Keratinocyte (primary cell): ENCODE data around the gene ZNRF1.

Experiments used
- EZH2 ChIP-seq: IDR thresholded peaks from one replicate; pipeline ENCODE4 v1.6.1; 2012; ENCODE audit warnings: inconsistent platforms, mild to moderate bottlenecking, low read length, moderate library complexity
- TF ChIP-seq, protein P1 (sequence below), 3 experiments: IDR thresholded peaks in 1 of 3; conservative IDR thresholded peaks in 1 of 3; optimal IDR thresholded peaks in 1 of 3; 2 replicates in 2 of 3; 3 replicates in 1 of 3; pipeline versions ENCODE3 to v1.5.1; 2011; ENCODE audit warnings: low read length in 3 of 3, mild to moderate bottlenecking in 3 of 3, moderate library complexity in 2 of 3, control low read depth in 1 of 3, inconsistent platforms in 1 of 3; ENCODE audit not compliant: insufficient read depth in 2 of 3; ENCODE audit errors: extremely low read depth in 1 of 3

DNA sequence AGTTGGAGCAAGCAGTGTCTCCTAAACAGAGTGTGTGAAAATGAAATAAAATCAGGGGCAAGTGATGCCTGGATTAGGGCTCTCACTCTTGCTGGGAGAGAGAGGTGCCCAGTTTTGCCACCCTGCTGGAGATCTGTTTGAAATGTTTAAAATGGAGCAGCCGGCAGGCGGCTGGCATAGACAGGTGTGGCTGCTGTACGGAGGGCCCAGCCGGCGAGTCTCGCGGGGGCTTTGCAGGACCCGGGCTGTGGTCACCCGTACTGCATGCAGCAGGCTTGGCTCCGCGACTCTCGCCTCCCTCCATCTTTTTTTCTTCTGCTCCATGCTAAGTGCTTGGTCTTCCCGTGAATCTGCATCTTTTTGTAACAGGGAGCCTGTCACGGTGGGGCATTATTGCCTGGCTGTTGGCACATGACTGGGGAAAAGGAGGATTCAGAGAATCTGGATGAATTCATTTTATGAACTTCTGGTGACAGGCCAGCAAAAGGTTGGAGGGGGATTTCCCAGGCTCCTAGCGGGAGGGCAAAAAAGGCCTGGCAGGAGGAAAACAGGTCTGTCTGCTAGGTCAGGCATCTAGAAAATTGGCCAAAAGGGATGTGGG is 1.8 kb downstream of the ZNRF1 start:
- TF ChIP-seq, protein P1, sequence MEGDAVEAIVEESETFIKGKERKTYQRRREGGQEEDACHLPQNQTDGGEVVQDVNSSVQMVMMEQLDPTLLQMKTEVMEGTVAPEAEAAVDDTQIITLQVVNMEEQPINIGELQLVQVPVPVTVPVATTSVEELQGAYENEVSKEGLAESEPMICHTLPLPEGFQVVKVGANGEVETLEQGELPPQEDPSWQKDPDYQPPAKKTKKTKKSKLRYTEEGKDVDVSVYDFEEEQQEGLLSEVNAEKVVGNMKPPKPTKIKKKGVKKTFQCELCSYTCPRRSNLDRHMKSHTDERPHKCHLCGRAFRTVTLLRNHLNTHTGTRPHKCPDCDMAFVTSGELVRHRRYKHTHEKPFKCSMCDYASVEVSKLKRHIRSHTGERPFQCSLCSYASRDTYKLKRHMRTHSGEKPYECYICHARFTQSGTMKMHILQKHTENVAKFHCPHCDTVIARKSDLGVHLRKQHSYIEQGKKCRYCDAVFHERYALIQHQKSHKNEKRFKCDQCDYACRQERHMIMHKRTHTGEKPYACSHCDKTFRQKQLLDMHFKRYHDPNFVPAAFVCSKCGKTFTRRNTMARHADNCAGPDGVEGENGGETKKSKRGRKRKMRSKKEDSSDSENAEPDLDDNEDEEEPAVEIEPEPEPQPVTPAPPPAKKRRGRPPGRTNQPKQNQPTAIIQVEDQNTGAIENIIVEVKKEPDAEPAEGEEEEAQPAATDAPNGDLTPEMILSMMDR (optimal IDR thresholded peaks at IDR 0.05 in 1 of 3, IDR thresholded peaks at IDR 0.05 in 1 of 3, conservative IDR thresholded peaks at IDR 0.05 in 1 of 3; ENCODE audit: extremely low read depth in 1 of 3, insufficient read depth in 2 of 3, low read length in 3 of 3) = no peak
- no peak for TF ChIP-seq EZH2
